AG10803 (cell line): ENCODE data around the gene MICU1.

ENCODE experiments used
- DNase-seq: peaks from one replicate; pipeline ENCODE4 v3.0.0; 2010; ENCODE audit warnings: low read depth
- H3K4me3 ChIP-seq: 2 replicates; pipeline ENCODE4 v1.5.1; 2011; ENCODE audit warnings: mild to moderate bottlenecking, low read length, control low read depth
- TF ChIP-seq, protein P1 (sequence below): conservative IDR thresholded peaks from 2 replicates; pipeline ENCODE4 v1.5.1; 2011; ENCODE audit warnings: mild to moderate bottlenecking, low read length, control low read depth, inconsistent platforms

The MICU1 gene

DNA sequence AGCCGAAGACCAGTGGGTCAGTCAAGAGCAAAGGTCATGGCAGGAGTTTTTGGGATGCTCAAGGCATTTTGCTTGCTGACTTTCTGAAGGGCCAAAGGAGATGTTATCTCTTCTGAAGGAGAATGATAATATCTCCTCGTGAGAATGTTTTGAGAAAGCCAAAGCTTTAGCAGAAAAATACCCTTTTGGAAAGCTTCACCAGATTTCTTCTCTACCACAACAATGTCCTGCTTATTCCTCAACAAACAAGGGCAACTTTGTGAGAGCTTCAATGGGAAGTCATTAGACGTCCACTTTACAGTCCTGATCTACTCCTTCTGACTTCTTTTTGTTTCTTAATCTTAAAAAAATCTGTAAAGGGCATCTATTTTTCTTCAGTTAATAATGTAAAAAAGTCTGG lies 138.4 kb downstream of the MICU1 start:
- TF ChIP-seq, protein P1, sequence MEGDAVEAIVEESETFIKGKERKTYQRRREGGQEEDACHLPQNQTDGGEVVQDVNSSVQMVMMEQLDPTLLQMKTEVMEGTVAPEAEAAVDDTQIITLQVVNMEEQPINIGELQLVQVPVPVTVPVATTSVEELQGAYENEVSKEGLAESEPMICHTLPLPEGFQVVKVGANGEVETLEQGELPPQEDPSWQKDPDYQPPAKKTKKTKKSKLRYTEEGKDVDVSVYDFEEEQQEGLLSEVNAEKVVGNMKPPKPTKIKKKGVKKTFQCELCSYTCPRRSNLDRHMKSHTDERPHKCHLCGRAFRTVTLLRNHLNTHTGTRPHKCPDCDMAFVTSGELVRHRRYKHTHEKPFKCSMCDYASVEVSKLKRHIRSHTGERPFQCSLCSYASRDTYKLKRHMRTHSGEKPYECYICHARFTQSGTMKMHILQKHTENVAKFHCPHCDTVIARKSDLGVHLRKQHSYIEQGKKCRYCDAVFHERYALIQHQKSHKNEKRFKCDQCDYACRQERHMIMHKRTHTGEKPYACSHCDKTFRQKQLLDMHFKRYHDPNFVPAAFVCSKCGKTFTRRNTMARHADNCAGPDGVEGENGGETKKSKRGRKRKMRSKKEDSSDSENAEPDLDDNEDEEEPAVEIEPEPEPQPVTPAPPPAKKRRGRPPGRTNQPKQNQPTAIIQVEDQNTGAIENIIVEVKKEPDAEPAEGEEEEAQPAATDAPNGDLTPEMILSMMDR: no peak
- DNase-seq: no peak
- H3K4me3 ChIP-seq: no peak overlapping the region

DNA sequence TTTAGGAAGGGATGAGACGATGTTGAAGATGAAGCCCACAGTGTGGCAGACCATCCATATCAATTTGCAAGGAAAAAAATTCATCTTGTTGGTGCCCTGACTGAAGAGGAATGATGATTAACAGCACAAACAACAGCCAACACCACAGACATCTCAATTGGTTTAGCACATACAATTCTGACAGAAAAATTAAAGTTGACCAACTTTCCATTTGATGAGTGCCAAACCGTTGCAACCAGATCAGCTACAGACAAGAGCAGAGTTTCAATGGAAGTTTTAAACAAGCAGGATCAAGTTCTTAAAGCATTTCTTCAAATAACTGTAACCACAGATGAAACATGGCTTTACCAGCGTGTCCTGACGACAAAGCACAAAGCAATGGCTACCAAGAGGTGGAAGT lies 138.8 kb downstream of the MICU1 start:
- H3K4me3 ChIP-seq: no peak overlapping the region
- TF ChIP-seq, protein P1: no peak
- DNase-seq: no peak

DNA sequence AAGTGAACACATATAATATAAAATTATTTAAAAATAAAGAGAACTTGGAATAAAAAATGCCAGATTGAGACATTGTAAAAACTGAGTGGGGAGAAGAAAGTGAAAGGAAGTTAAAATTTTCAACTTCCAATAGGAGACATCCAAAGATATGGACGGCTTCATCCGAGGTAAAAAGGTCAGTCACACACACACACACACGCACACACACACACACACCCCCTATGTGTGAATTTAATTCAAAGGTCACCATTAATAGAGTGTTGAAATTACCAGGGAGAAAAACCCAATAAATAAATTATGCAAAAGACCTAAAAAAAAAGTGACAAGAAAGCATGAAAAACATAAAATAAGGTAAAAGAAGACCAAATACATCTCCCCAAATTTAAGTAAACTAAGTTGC lies 140.2 kb downstream of the MICU1 start:
- H3K4me3 ChIP-seq: no peak overlapping the region
- TF ChIP-seq, protein P1: no peak
- no peak for DNase-seq

DNA sequence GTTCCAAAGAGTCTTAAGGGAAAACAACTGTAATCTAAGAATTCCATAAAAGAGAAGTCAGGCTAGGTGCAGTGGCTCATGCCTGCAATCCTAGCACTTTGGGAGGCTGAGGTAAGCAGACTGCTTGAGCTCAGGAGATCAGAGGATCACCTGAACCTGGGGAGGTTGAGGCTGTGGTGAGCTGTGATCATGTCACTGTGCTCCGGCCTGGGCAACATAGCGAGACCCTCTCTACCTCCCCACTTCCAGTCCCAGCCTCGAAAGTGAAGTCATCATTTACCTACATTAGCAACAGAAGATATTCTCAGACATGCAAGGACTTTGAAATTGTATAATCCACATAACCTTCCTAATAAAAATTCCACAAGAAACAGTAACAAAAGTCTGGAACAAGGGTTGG lies 141.4 kb downstream of the MICU1 start:
- H3K4me3 ChIP-seq: no peak overlapping the region
- no peak for DNase-seq
- TF ChIP-seq, protein P1: no peak

DNA sequence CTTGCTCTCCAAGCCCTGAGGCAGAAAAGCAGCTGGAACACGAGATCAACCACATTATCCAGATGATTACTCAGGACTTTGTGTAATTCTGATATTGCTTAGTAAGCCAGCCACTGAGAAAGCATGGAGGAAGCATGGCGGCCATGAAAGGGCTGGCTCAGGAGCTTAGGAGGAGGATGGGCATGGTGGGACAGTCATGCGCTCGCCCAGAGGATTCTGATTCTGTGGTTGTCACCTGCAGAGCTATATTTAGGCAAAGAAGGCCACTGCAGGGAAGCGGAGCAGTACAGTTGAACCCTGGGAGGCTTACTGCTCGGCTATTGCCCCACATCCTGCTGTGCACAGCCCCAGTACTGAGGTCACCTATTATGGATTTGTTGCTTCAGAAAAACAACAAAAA lies 142.4 kb downstream of the MICU1 start:
- H3K4me3 ChIP-seq: no peak overlapping the region
- TF ChIP-seq, protein P1: no peak
- peak; percentile 3 for DNase-seq

DNA sequence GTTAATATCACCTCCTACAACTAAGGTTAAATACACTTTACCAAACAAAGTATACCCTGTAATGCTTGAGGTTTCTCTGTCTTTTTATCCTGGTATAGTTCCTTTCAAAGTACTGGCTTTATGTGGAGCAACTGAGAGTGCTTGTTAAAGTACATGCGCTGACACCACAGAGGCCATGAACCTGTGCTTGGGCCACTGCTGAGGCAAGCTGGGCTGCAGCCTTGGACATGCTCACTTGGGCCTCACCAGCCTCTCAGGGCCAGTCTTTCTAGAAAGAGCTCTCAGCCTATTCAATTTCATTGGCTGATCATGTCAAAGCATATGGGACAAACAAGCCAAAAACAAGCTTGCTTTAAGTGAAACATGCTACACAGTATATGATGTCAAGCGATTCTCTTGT lies 145.0 kb downstream of the MICU1 start:
- H3K4me3 ChIP-seq: no peak overlapping the region
- DNase-seq: no peak
- TF ChIP-seq, protein P1: no peak

DNA sequence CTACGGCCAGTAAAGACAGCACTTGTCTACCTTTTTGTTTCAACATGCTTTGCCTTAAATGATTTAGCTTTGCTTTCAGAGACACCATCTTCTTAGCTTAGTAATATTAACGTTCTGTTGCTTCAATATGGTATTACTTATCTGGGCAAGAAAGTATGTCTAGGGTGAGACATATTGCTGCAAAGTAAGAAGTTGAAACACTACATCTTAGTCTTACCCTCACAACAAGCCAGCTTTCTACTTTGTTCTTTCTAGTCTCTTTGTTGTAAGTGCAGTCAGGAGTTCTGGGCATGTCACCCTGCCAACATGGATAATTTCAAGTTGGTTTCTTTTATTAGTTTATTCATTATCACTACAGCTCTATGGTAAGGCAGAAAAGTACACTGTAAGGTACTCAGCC lies 148.4 kb downstream of the MICU1 start:
- TF ChIP-seq, protein P1: no peak
- no peak for DNase-seq
- H3K4me3 ChIP-seq: no peak overlapping the region
